Transverse colon (tissue), 4 donors: ENCODE measurements around the gene VPS9D1. TPM values are rescaled to one million over a fixed set of nuclear protein-coding genes. Genes with fewer than 3 reads are reported as not detected.
"Not testable (repeated sequence)": the region's sequence is repeated elsewhere in the genome, so short reads cannot be mapped to it uniquely, and the experiment has no call there.

Experiments used
- DNase-seq: peaks from one replicate; pipeline ENCODE4 v3.0.0-alpha.2; 2019
- H3K27ac ChIP-seq, 4 donors: fragments of 200-600 bp; sonication (generic); 2 replicates each; pipeline ENCODE4 v1.5.1; 2016 to 2018; ENCODE audit warnings: inconsistent platforms in 4 of 4
- H3K27me3 ChIP-seq: fragments of 200-600 bp; sonication (generic); 2 replicates; pipeline ENCODE4 v1.5.1; 2017; ENCODE audit warnings: inconsistent platforms
- H3K36me3 ChIP-seq, 4 donors: fragments of 200-600 bp; sonication (generic); 2 replicates each; pipeline ENCODE4 v1.5.1; 2017 to 2019; ENCODE audit warnings: inconsistent platforms in 4 of 4
- H3K4me1 ChIP-seq, 4 donors: fragments of 200-600 bp; sonication (generic); 2 replicates each; pipeline ENCODE4 v1.5.1; 2017 to 2020; ENCODE audit warnings: inconsistent platforms in 4 of 4
- H3K4me3 ChIP-seq, 4 donors: fragments of 200-600 bp; sonication (generic); 1 replicate in 1 of 4; 2 replicates in 3 of 4; pipeline versions ENCODE4 v1.5.1 to v1.6.1; 2017 to 2019; ENCODE audit warnings: inconsistent platforms in 4 of 4
- H3K9me3 ChIP-seq, 2 donors: fragments of 200-600 bp; sonication (generic); 2 replicates each; pipeline ENCODE4 v1.5.1; 2017 to 2019; ENCODE audit warnings: inconsistent platforms in 2 of 2
- EP300 ChIP-seq: sonication (generic); formaldehyde crosslinking; IDR thresholded peaks from one replicate; pipeline ENCODE4 v1.6.1; 2017; ENCODE audit warnings: antibody characterized with exemption, low read depth
- POLR2A ChIP-seq: fragments of 450-650 bp; IDR thresholded peaks from one replicate; pipeline ENCODE4 v1.6.1; 2016; ENCODE audit warnings: antibody characterized with exemption, mild to moderate bottlenecking, moderate library complexity
- POLR2AphosphoS5 ChIP-seq, 3 donors: sonication (generic); formaldehyde crosslinking; IDR thresholded peaks; one replicate each; pipeline ENCODE4 v1.6.1; 2016; ENCODE audit warnings: antibody characterized with exemption in 3 of 3
- WGBS, 2 donors: methylation state at CpG; one replicate each; pipeline ENCODE4 v1.1.5; 2018; ENCODE audit warnings: low coverage in 1 of 2; 5-methylcytosine and 5-hydroxymethylcytosine counted together
- in situ Hi-C, 4 donors: fragments of 200-750 bp; cut with MboI; loops; one replicate each; pipeline versions ENCODE4 v1.15.0 to v1.15.1; 2017; ENCODE audit warnings: low sequenced_read_pairs in 3 of 4, low pct_ligation_motif_present in 1 of 4, low pct_unique_long_range_greater_than_20kb in 1 of 4
- intact Hi-C: fragments of 100-400 bp; cut with DNase I; formaldehyde crosslinking; loops from one replicate; pipeline ENCODE4 v1.15.1; 2023; ENCODE audit warnings: low total_unique reads
- total RNA-seq, 4 donors: library from RNA; depleted of rRNA; stranded (reverse); fragments of >200 nt; gene quantifications; one replicate each; pipeline ENCODE4 v1.1.0, GENCODE V29; 2016
- TF ChIP-seq, protein P1 (sequence below), 5 experiments: fragments of 200-600 bp in 3 of 5; fragments of 450-650 bp in 2 of 5; sonication (generic) in 3 of 5; IDR thresholded peaks; 1 replicate in 2 of 5; 2 replicates in 3 of 5; pipeline ENCODE4 v1.5.1; 2016 to 2017; ENCODE audit warnings: antibody characterized with exemption in 5 of 5, inconsistent platforms in 3 of 5, mild to moderate bottlenecking in 2 of 5, moderate library complexity in 1 of 5

VPS9D1 gene
- total RNA-seq, 4 donors from 2014 or later: 13.1 to 54.6 (median 18.8) TPM

DNA sequence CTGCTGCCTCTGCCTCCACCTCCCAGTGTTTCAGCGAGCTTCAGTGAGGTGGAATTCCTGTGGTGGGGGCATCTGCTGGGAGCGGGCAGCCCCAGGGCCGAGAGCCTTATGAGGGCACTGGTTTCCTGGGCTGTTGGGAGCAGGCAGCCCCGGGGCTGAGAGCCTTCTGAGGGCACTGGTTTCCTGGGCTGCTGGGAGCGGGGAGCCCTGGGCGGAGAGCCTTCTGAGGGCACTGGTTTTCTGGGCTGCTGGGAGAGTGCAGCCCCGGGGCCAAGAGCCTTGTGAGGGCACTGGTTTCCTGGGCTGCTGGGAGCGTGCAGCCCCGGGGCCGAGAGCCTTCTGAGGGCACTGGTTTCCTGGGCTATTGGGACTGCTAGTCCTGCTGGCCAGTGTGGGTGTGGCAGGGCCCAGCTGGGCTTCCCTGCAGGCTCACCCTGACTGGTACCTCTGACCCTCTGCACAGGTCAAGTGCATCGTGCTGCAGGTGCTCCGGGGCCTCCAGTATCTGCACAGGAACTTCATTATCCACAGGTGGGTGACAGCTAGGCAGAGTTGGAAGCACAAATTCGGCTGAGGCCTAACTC is 28.6 kb downstream of the VPS9D1 start:
- no peaks in the 10 kb centered on the region for H3K27me3 ChIP-seq
- H3K36me3 ChIP-seq: peaks cover 0 to 22% (median 9%) of the 10 kb centered on the region in 4 donors
- no peak for DNase-seq
- no peaks in the 10 kb centered on the region for H3K9me3 ChIP-seq
- no peak overlapping the region for H3K4me3 ChIP-seq
- TF ChIP-seq, protein P1, sequence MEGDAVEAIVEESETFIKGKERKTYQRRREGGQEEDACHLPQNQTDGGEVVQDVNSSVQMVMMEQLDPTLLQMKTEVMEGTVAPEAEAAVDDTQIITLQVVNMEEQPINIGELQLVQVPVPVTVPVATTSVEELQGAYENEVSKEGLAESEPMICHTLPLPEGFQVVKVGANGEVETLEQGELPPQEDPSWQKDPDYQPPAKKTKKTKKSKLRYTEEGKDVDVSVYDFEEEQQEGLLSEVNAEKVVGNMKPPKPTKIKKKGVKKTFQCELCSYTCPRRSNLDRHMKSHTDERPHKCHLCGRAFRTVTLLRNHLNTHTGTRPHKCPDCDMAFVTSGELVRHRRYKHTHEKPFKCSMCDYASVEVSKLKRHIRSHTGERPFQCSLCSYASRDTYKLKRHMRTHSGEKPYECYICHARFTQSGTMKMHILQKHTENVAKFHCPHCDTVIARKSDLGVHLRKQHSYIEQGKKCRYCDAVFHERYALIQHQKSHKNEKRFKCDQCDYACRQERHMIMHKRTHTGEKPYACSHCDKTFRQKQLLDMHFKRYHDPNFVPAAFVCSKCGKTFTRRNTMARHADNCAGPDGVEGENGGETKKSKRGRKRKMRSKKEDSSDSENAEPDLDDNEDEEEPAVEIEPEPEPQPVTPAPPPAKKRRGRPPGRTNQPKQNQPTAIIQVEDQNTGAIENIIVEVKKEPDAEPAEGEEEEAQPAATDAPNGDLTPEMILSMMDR (IDR thresholded peaks at IDR 0.05): no peak
- TF ChIP-seq POLR2AphosphoS5 (IDR thresholded peaks at IDR 0.05): no peak
- no peak for TF ChIP-seq EP300
- no peak for TF ChIP-seq POLR2A
- 82% methylated on average over 13 of the region's 13 CpGs; no CpG with 5 or more reads in 1 of the 2 donors for WGBS, 2 donors
- H3K4me1 ChIP-seq: peaks cover 6 to 19% (median 16%) of the 10 kb centered on the region in 4 donors
- intact Hi-C loops (no loop called here), in situ Hi-C loops (no loop called here)
- no peak overlapping the region for H3K27ac ChIP-seq

DNA sequence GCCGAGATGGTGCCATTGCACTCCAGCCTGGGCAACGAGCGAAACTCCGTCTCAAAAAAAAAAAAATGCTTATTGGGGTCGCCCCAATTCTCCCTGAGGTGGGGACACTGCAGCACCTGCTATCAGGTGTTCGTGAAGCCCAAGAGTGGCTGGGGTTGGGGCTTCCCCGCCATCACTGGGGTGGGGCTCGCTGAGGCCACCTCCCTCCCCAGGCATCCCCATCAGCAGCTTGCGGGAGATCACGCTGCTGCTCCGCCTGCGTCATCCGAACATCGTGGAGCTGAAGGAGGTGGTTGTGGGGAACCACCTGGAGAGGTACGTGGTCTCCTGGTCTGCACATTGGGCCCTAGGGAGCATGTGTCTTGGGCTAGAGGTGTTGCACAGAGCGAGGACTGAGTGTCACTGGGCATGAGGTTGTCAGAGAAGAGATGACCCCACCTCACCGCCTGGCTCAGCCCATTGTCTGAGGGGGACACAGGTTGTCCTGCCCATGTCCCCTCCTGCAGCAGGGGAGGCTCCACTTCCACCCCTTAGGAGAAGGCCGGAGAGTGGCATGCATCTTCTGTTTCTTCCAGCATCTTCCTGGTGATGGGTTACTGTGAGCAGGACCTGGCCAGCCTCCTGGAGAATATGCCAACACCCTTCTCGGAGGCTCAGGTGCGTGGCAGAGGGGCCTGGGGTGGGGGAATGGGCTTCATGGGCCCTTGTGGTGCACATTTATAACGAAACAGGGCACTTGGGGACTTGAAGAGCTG is 29.3 kb downstream of the VPS9D1 start:
- Histone ChIP-seq H3K4me3 (no peak overlapping the region), H3K4me1 (peaks cover 6 to 20% (median 16%) of the 10 kb centered on the region in 4 donors), H3K9me3 (no peaks in the 10 kb centered on the region), H3K27ac (no peak overlapping the region), H3K36me3 (peaks cover 0 to 22% (median 9%) of the 10 kb centered on the region in 4 donors), H3K27me3 (no peaks in the 10 kb centered on the region)
- TF ChIP-seq, protein P1 (IDR thresholded peaks at IDR 0.05): no peak
- TF ChIP-seq EP300 (no peak), POLR2A (no peak), POLR2AphosphoS5 (IDR thresholded peaks at IDR 0.05) (no peak)
- intact Hi-C loops (no loop called here), in situ Hi-C loops (no loop called here)
- DNase-seq: no peak
- WGBS, 2 donors: 95 to 100% methylated on average over 3 to 21 of the region's 21 CpGs

DNA sequence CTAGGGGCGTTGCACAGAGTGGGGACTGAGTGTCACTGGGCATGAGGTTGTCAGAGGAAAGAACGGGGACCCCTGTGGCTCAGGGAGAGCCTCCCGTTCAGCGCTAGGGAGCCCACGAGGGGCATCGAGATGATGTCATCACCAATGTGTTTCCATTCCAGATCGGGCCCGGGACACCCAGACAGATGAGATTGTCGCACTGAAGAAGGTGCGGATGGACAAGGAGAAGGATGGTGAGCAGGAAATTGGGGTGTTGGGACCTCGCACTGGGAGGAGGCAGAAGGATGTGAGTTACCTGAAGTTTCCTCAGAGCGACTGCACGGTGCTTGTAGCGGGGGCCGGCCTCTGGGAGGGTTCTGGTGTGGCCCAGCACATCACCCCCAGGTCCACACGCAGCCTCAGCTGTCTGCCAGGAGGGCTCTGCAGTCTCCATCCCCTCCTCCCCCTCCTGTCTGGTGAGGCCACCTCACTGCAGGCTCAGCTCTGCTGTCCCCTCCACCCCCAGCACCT is 30.3 kb downstream of the VPS9D1 start:
- H3K4me1 ChIP-seq: peaks cover 6 to 26% (median 17%) of the 10 kb centered on the region in 4 donors
- intact Hi-C loops (no loop called here), in situ Hi-C loops (no loop called here)
- no peak overlapping the region for H3K27ac ChIP-seq
- no peaks in the 10 kb centered on the region for H3K27me3 ChIP-seq
- TF ChIP-seq POLR2A (no peak), EP300 (no peak), POLR2AphosphoS5 (IDR thresholded peaks at IDR 0.05) (no peak)
- TF ChIP-seq, protein P1 (IDR thresholded peaks at IDR 0.05): no peak
- no peak for DNase-seq
- WGBS, 2 donors: 88 to 100% methylated on average over 1 to 16 of the region's 16 CpGs
- H3K4me3 ChIP-seq: no peak overlapping the region
- H3K9me3 ChIP-seq: no peaks in the 10 kb centered on the region
- H3K36me3 ChIP-seq: peaks cover 0 to 22% (median 9%) of the 10 kb centered on the region in 4 donors

DNA sequence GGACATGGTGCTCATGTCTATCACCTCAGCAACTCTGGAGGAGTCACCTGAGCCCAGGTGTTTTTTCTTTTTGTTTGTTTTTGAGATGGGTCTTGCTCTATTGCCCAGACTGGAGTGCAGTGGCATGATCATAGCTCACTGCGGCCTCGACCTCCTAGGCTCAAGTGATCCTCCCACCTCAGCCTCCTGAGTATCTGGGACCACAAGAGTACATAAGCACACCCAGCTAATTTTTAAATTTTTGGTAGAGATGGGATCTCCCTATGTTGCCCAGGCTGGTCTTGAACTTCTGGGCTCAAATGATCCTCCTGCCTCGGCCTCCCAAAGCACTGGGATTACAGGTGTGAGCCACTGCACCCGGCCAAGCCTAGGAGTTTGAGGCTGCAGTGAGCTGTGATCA is 31.1 kb downstream of the VPS9D1 start:
- H3K27me3 ChIP-seq, H3K9me3 ChIP-seq, H3K4me3 ChIP-seq, DNase-seq, in situ Hi-C loops, intact Hi-C loops, H3K27ac ChIP-seq: not testable (repeated sequence)
- 93% methylated on average over 4 of the region's 4 CpGs; no CpG with 5 or more reads in 1 of the 2 donors for WGBS, 2 donors
- Histone ChIP-seq H3K36me3 (peaks cover 0 to 22% (median 9%) of the 10 kb centered on the region in 4 donors), H3K4me1 (peaks cover 6 to 26% (median 15%) of the 10 kb centered on the region in 4 donors)
